H9 (cell line): ENCODE data around the gene TRIO. TPM values are rescaled to one million over a fixed set of nuclear protein-coding genes. Genes with fewer than 3 reads are reported as not detected.

Experiments
- DNase-seq: peaks from one replicate; pipeline ENCODE4 v3.0.0-alpha.2; 2017
- H2AFZ ChIP-seq: one replicate; pipeline ENCODE4 v1.6.1; 2013; ENCODE audit warnings: mild to moderate bottlenecking, low read length, control low read depth, moderate library complexity
- H2AK5ac ChIP-seq: 2 replicates; pipeline ENCODE4 v1.6.1; 2013; ENCODE audit warnings: low read length, control low read depth, mixed read lengths; ENCODE audit not compliant: insufficient read length
- H2BK120ac ChIP-seq: one replicate; pipeline ENCODE4 v1.6.1; 2013; ENCODE audit warnings: low read depth, mild to moderate bottlenecking, low read length, control low read depth, inconsistent platforms; ENCODE audit not compliant: poor library complexity, severe bottlenecking
- H2BK12ac ChIP-seq: 2 replicates; pipeline ENCODE4 v1.6.1; 2013; ENCODE audit warnings: low read length, control low read depth, mixed read lengths, low read depth; ENCODE audit not compliant: insufficient read length
- H2BK15ac ChIP-seq: 2 replicates; pipeline ENCODE4 v1.6.1; 2013; ENCODE audit warnings: low read depth, low read length, control low read depth
- H2BK20ac ChIP-seq: one replicate; pipeline ENCODE4 v1.6.1; 2013; ENCODE audit warnings: low read depth, mild to moderate bottlenecking, low read length, control low read depth, inconsistent platforms; ENCODE audit not compliant: poor library complexity, severe bottlenecking
- H2BK5ac ChIP-seq: 2 replicates; pipeline ENCODE4 v1.6.1; 2013; ENCODE audit warnings: low read length, control low read depth, mixed read lengths; ENCODE audit not compliant: insufficient read length
- H3K14ac ChIP-seq: 2 replicates; pipeline ENCODE4 v1.6.1; 2013; ENCODE audit warnings: low read length, control low read depth; ENCODE audit not compliant: insufficient read depth
- H3K18ac ChIP-seq: 2 replicates; pipeline ENCODE4 v1.6.1; 2013; ENCODE audit warnings: low read depth, mild to moderate bottlenecking, mixed read lengths, low read length, control low read depth; ENCODE audit not compliant: insufficient read length
- H3K23ac ChIP-seq: 2 replicates; pipeline ENCODE4 v1.6.1; 2013; ENCODE audit warnings: low read length, control low read depth, mixed read lengths, low read depth; ENCODE audit not compliant: insufficient read length
- H3K23me2 ChIP-seq: 2 replicates; pipeline ENCODE4 v1.6.1; 2013; ENCODE audit warnings: low read depth, mild to moderate bottlenecking, mixed read lengths, low read length, control low read depth; ENCODE audit not compliant: insufficient read length, poor library complexity, severe bottlenecking
- H3K27ac ChIP-seq: 2 replicates; pipeline ENCODE4 v1.5.1; 2013; ENCODE audit warnings: low read length, control low read depth, mixed read lengths, low read depth; ENCODE audit not compliant: insufficient read length
- H3K27me3 ChIP-seq: 2 replicates; pipeline ENCODE4 v1.6.1; 2013; ENCODE audit warnings: low read length, control low read depth, inconsistent platforms; ENCODE audit not compliant: insufficient read depth
- H3K4ac ChIP-seq: 2 replicates; pipeline ENCODE4 v1.6.1; 2013; ENCODE audit warnings: low read depth, mild to moderate bottlenecking, control low read depth, inconsistent platforms, low read length, moderate library complexity
- H3K4me1 ChIP-seq: 2 replicates; pipeline ENCODE4 v1.6.1; 2013; ENCODE audit warnings: low read length, control low read depth, inconsistent platforms; ENCODE audit not compliant: insufficient read depth
- H3K4me2 ChIP-seq: 2 replicates; pipeline ENCODE4 v1.6.1; 2013; ENCODE audit warnings: low read length, control low read depth, mixed read lengths; ENCODE audit not compliant: insufficient read length, insufficient read depth
- H3K56ac ChIP-seq: 2 replicates; pipeline ENCODE4 v1.6.1; 2013; ENCODE audit warnings: low read depth, mild to moderate bottlenecking, mixed read lengths, low read length, control low read depth; ENCODE audit not compliant: insufficient read length
- H3K79me1 ChIP-seq: 2 replicates; pipeline ENCODE4 v1.6.1; 2013; ENCODE audit warnings: low read depth, mild to moderate bottlenecking, moderate library complexity, low read length, control low read depth, inconsistent platforms; ENCODE audit not compliant: insufficient read depth, poor library complexity, severe bottlenecking
- H3K79me2 ChIP-seq: 2 replicates; pipeline ENCODE4 v1.6.1; 2013; ENCODE audit warnings: low read length, control low read depth, inconsistent platforms; ENCODE audit not compliant: insufficient read depth
- H3K9ac ChIP-seq: 2 replicates; pipeline ENCODE4 v1.6.1; 2013; ENCODE audit warnings: low read length, control low read depth, mixed read lengths; ENCODE audit not compliant: insufficient read length; ENCODE audit errors: extremely low read depth
- H3K9me3 ChIP-seq: one replicate; pipeline ENCODE4 v1.6.1; 2013; ENCODE audit warnings: low read depth, low read length, inconsistent platforms; ENCODE audit not compliant: control insufficient read depth
- H3T11ph ChIP-seq: one replicate; pipeline ENCODE4 v1.6.1; 2013; ENCODE audit warnings: mild to moderate bottlenecking, low read length, control low read depth, inconsistent platforms
- H4K20me1 ChIP-seq: one replicate; pipeline ENCODE4 v1.6.1; 2013; ENCODE audit not compliant: control insufficient read depth, insufficient read length, insufficient read depth
- H4K5ac ChIP-seq: 2 replicates; pipeline ENCODE4 v1.6.1; 2013; ENCODE audit warnings: low read depth, mild to moderate bottlenecking, mixed read lengths, low read length, control low read depth; ENCODE audit not compliant: insufficient read length
- H4K8ac ChIP-seq: replicated peaks from 2 replicates; pipeline ENCODE4 v1.6.1; 2013; ENCODE audit warnings: low read length, control low read depth, mixed read lengths, low read depth; ENCODE audit not compliant: insufficient read length
- H4K91ac ChIP-seq: 2 replicates; pipeline ENCODE4 v1.6.1; 2013; ENCODE audit warnings: low read depth, mild to moderate bottlenecking, moderate library complexity, mixed read lengths, low read length, control low read depth; ENCODE audit not compliant: insufficient read length
- H3K27ac Mint-ChIP-seq, 3 experiments: 2 replicates in 2 of 3; 3 replicates in 1 of 3; pipeline ENCODE4 v1.8.0; 2020 to 2021; ENCODE audit warnings: mixed read lengths in 3 of 3, mild to moderate bottlenecking in 1 of 3, moderate library complexity in 1 of 3
- H3K27me3 Mint-ChIP-seq: 2 replicates; pipeline ENCODE4 v1.8.0; 2021; ENCODE audit warnings: low read depth, mild to moderate bottlenecking, moderate library complexity, mixed read lengths
- H3K36me3 Mint-ChIP-seq, 3 experiments: 2 replicates in 2 of 3; 3 replicates in 1 of 3; pipeline ENCODE4 v1.8.0; 2020 to 2021; ENCODE audit warnings: low read depth in 3 of 3, mixed read lengths in 3 of 3; ENCODE audit not compliant: insufficient read depth in 1 of 3
- H3K4me1 Mint-ChIP-seq, 2 experiments: 2 replicates each; pipeline ENCODE4 v1.8.0; 2020; ENCODE audit warnings: mixed read lengths in 2 of 2
- H3K4me3 Mint-ChIP-seq, 2 experiments: 2 replicates in 1 of 2; 3 replicates in 1 of 2; pipeline ENCODE4 v1.8.0; 2020 to 2021; ENCODE audit warnings: mild to moderate bottlenecking in 2 of 2, mixed read lengths in 2 of 2, moderate library complexity in 1 of 2
- H3K9me3 Mint-ChIP-seq, 2 experiments: 2 replicates in 1 of 2; 3 replicates in 1 of 2; pipeline ENCODE4 v1.8.0; 2020; ENCODE audit warnings: mild to moderate bottlenecking in 2 of 2, mixed read lengths in 2 of 2, moderate library complexity in 1 of 2
- WGBS: extraction: QIAGEN DNeasy Blood & Tissue Kit; methylation state at CpG from one replicate; pipeline ENCODE4 v1.1.7; 2013; ENCODE audit warnings: missing lambda C conversion rate, low lambda C conversion rate, mixed read lengths; ENCODE audit not compliant: insufficient read length; ENCODE audit errors: extremely low coverage; 5-methylcytosine and 5-hydroxymethylcytosine counted together
- total RNA-seq: library from RNA; stranded (reverse); gene quantifications from 2 replicates; pipeline ENCODE4 v1.2.1, GENCODE V29; 2021
- TF ChIP-seq, protein P1 (sequence below): fragments of 200-600 bp; sonication (generic); conservative IDR thresholded peaks from 3 replicates; pipeline ENCODE4 v1.8.0; 2021; ENCODE audit warnings: antibody characterized with exemption, mild to moderate bottlenecking

TRIO gene
- total RNA-seq, 1 experiment from 2014 or later: 87.8 TPM

- Histone ChIP-seq H3K27me3 (no peaks in the 10 kb centered on the region), H2BK15ac (no peak overlapping the region), H4K8ac (no peak overlapping the region), H2AK5ac (no peak overlapping the region), H2BK5ac (no peak overlapping the region), H3K4ac (no peak overlapping the region), H3T11ph (no peak overlapping the region), H4K5ac (no peak overlapping the region), H3K27ac (no peak overlapping the region), H3K9ac (no peak overlapping the region), H4K91ac (no peak overlapping the region), H3K56ac (no peak overlapping the region), H3K23ac (no peak overlapping the region), H3K9me3 (no peaks in the 10 kb centered on the region), H2AFZ (no peak overlapping the region), H3K14ac (0 out of 2 replicates have a peak overlapping the region, but pooled peaks have one; percentile 50), H3K79me2 (no peaks in the 10 kb centered on the region), H2BK20ac (no peak overlapping the region), H3K79me1 (peaks cover 3% of the 10 kb centered on the region), H3K18ac (no peak overlapping the region), H3K4me1 (no peaks in the 10 kb centered on the region), H3K4me2 (no peak overlapping the region), H3K23me2 (no peaks in the 10 kb centered on the region), H4K20me1 (no peaks in the 10 kb centered on the region), H2BK120ac (no peak overlapping the region), H2BK12ac (no peak overlapping the region)
- Mint-ChIP-seq H3K4me1 (no peaks in the 10 kb centered on the region), H3K9me3 (no peaks in the 10 kb centered on the region), H3K4me3 (no peak overlapping the region), H3K27ac (peak overlapping the region; percentile 21 to 74 (median 28); a peak in 5 of 7 replicates), H3K36me3 (peaks cover 17 to 50% (median 48%) of the 10 kb centered on the region in 3 experiments; a peak in 6 of 7 replicates), H3K27me3 (no peaks in the 10 kb centered on the region; the same call in 1 of the 2 replicates)
- WGBS: no CpG with 5 or more reads among the region's 5 CpGs
- DNase-seq: no peak
- TF ChIP-seq, protein P1, sequence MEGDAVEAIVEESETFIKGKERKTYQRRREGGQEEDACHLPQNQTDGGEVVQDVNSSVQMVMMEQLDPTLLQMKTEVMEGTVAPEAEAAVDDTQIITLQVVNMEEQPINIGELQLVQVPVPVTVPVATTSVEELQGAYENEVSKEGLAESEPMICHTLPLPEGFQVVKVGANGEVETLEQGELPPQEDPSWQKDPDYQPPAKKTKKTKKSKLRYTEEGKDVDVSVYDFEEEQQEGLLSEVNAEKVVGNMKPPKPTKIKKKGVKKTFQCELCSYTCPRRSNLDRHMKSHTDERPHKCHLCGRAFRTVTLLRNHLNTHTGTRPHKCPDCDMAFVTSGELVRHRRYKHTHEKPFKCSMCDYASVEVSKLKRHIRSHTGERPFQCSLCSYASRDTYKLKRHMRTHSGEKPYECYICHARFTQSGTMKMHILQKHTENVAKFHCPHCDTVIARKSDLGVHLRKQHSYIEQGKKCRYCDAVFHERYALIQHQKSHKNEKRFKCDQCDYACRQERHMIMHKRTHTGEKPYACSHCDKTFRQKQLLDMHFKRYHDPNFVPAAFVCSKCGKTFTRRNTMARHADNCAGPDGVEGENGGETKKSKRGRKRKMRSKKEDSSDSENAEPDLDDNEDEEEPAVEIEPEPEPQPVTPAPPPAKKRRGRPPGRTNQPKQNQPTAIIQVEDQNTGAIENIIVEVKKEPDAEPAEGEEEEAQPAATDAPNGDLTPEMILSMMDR: no peak
These were observed 152.5 kb downstream of the TRIO start for GRCh38 chr5:14295610-14296009.
